PC-9 (cell line): Measurements from ENCODE around the gene SLIT1. TPM values are rescaled to one million over a fixed set of nuclear protein-coding genes. Genes with fewer than 3 reads are reported as not detected.

Experiments used
- BruUV-seq: library from RNA; stranded (reverse); fragments of 400-500 nt; replicated peaks from 2 replicates; lab custom pipeline; 2021; lab: Mats Ljungman, UMichigan
- CTCF ChIA-PET: fragments of 300-600 bp; sonication (Branson Sonifier 250); formaldehyde crosslinking; loops from one replicate; lab custom pipeline; 2022; ENCODE audit warnings: antibody characterized with exemption; lab: Charles Lee
- POLR2A ChIA-PET: fragments of 300-600 bp; sonication (Branson Sonifier 250); formaldehyde crosslinking; loops from one replicate; lab custom pipeline; 2022; ENCODE audit warnings: antibody characterized with exemption; ENCODE audit not compliant: unreplicated experiment; lab: Charles Lee
- DNase-seq, 2 experiments: peaks; one replicate each; pipeline versions ENCODE4 v3.0.0 to v3.0.0-alpha.2; 2015 to 2022; ENCODE audit warnings: mixed read lengths in 1 of 2
- H2AFZ ChIP-seq: fragments of 200-600 bp; sonication (generic); 2 replicates; pipeline ENCODE4 v1.8.1; 2017; ENCODE audit warnings: antibody characterized with exemption
- H3F3A ChIP-seq: fragments of 200-600 bp; sonication (generic); 2 replicates; pipeline ENCODE4 v1.8.1; 2017; ENCODE audit warnings: antibody characterized with exemption, mild to moderate bottlenecking, low read depth; ENCODE audit not compliant: insufficient read depth
- H3K27ac ChIP-seq: fragments of 200-600 bp; sonication (generic); 2 replicates; pipeline ENCODE4 v1.6.1; 2016; ENCODE audit warnings: mixed run types
- H3K27me3 ChIP-seq: fragments of 200-600 bp; sonication (generic); 2 replicates; pipeline ENCODE4 v1.6.1; 2016; ENCODE audit warnings: low read depth, mixed run types; ENCODE audit not compliant: insufficient read depth
- H3K36me3 ChIP-seq: fragments of 200-600 bp; sonication (generic); 2 replicates; pipeline ENCODE4 v1.6.1; 2016; ENCODE audit warnings: low read depth, mixed run types
- H3K4me1 ChIP-seq: fragments of 200-600 bp; sonication (generic); replicated peaks from 2 replicates; pipeline ENCODE4 v1.6.1; 2016; ENCODE audit warnings: mixed run types; ENCODE audit not compliant: insufficient read depth
- H3K4me2 ChIP-seq: fragments of 200-600 bp; sonication (generic); 2 replicates; pipeline ENCODE4 v1.6.1; 2017; ENCODE audit warnings: mixed run types
- H3K4me3 ChIP-seq: fragments of 200-600 bp; sonication (generic); 2 replicates; pipeline ENCODE4 v1.6.1; 2016; ENCODE audit warnings: mixed run types
- H3K79me2 ChIP-seq: fragments of 200-600 bp; sonication (generic); 2 replicates; pipeline ENCODE4 v1.6.1; 2017; ENCODE audit warnings: low read depth, mixed run types
- H3K9me2 ChIP-seq: fragments of 200-600 bp; sonication (generic); 2 replicates; pipeline ENCODE4 v1.8.1; 2017; ENCODE audit warnings: mild to moderate bottlenecking; ENCODE audit not compliant: insufficient read depth
- H3K9me3 ChIP-seq: fragments of 200-600 bp; sonication (generic); 2 replicates; pipeline ENCODE4 v1.8.1; 2016; ENCODE audit warnings: low read depth; ENCODE audit not compliant: insufficient read depth
- H4K20me1 ChIP-seq: fragments of 200-600 bp; sonication (generic); 2 replicates; pipeline ENCODE4 v1.8.1; 2017; ENCODE audit not compliant: insufficient read depth
- CTCF ChIP-seq: fragments of 200-600 bp; sonication (generic); conservative IDR thresholded peaks from 2 replicates; pipeline ENCODE4 v1.6.1; 2017; ENCODE audit warnings: mixed run types, antibody characterized with exemption, mild to moderate bottlenecking, moderate library complexity
- EZH2 ChIP-seq: fragments of 200-600 bp; sonication (generic); IDR thresholded peaks from 2 replicates; pipeline ENCODE4 v1.8.0; 2017; ENCODE audit warnings: antibody characterized with exemption, low read depth
- intact Hi-C: fragments of 100-400 bp; cut with micrococcal nuclease; formaldehyde crosslinking; loops from one replicate; pipeline ENCODE4 v1.10.0; 2022; ENCODE audit not compliant: unreplicated experiment
- total RNA-seq: library from RNA; stranded (reverse); gene quantifications from 2 replicates; pipeline ENCODE4 v1.2.3, GENCODE V29; 2021

SLIT1 gene
- total RNA-seq, 1 experiment from 2014 or later, result not detected

DNA sequence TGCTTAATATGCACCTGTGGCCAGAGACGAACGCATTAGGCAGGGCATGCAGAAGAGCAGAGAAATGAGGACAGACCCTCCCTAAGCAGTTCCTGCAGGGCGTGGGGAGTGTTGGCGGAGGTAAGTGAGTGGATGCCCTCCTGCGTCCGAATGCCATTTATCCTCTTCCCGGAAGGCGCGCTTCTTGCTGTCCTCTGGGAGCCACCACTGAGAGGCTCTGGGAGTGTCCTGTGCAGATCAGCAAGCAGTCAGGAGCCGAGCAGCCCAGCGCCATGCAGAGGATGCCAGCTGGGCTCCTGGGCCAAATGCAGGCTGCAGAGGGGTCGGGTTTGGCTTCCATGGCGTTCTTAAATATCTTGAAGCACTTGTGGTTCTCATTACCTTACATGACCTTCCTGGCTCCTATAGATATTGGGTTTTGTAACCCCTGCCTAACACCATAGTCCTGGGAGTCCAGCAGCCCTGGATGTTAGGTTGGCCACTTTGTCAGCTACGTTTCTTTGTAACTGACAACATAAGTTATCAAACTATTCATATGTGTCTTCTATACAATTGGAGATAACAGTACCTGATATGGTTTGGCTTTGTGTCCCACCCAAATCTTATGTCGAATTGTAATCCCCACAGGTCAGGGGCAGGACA, 30.0 kb upstream of the SLIT1 start:
- Histone ChIP-seq H3F3A (no peaks in the 10 kb centered on the region), H3K36me3 (no peaks in the 10 kb centered on the region), H2AFZ (no peak overlapping the region), H3K4me1 (0 out of 2 replicates have a peak, but pooled peaks cover 11% of the 10 kb centered on the region), H3K4me2 (no peak overlapping the region), H3K9me3 (no peaks in the 10 kb centered on the region), H3K9me2 (no peaks in the 10 kb centered on the region), H3K27ac (no peak overlapping the region), H3K27me3 (no peaks in the 10 kb centered on the region), H3K4me3 (no peak overlapping the region), H4K20me1 (no peaks in the 10 kb centered on the region), H3K79me2 (no peaks in the 10 kb centered on the region)
- ChIA-PET CTCF (no interaction called here), POLR2A (no interaction called here)
- no TSS peak for BruUV-seq
- intact Hi-C loops, result no loop called here
- TF ChIP-seq CTCF (no peak), EZH2 (no peak)
- no peak for DNase-seq

GRCh38 chr10:97213431-97213830, 27.7 kb upstream of the SLIT1 start:
- POLR2A ChIA-PET, result no interaction called here
- CTCF ChIA-PET, result no interaction called here
- intact Hi-C loops, result loop anchor here (5.0 kb wide), 1 partner anchor 816 kb away; no protein-coding TSS in a partner anchor
- no peaks in the 10 kb centered on the region for H3K79me2 ChIP-seq
- no peaks in the 10 kb centered on the region for H3K9me2 ChIP-seq
- TF ChIP-seq CTCF (no peak), EZH2 (no peak)
- H3K27ac ChIP-seq, result no peak overlapping the region
- H3K4me1 ChIP-seq, result 0 out of 2 replicates have a peak, but pooled peaks cover 9% of the 10 kb centered on the region
- H3K27me3 ChIP-seq, result no peaks in the 10 kb centered on the region
- no peaks in the 10 kb centered on the region for H3K36me3 ChIP-seq
- H3K4me2 ChIP-seq, result no peak overlapping the region
- H3K9me3 ChIP-seq, result no peaks in the 10 kb centered on the region
- DNase-seq, result no peak
- H3F3A ChIP-seq, result no peaks in the 10 kb centered on the region
- H4K20me1 ChIP-seq, result no peaks in the 10 kb centered on the region
- no peak overlapping the region for H2AFZ ChIP-seq
- BruUV-seq, result no TSS peak
- H3K4me3 ChIP-seq, result no peak overlapping the region

DNA sequence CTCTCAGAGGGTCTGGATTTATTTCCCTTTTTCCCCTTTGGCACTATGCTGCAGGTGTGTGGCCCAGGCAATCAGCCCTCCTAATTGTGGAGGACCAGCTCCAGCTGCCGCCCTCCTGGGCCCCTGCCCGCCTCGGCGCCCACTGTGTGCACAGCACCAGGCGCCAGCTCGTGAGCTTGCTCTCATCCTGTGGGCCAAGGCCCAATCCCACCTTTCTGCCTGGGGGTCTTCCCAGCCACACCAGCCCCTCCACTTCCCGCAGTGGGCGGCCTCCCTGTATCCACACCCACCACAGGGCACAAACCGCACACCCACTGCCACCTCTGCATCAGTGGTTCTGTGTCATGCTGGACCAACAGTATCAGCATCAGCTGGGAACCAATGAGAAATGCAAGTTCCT, 25.5 kb upstream of the SLIT1 start:
- H3K27me3 ChIP-seq, result no peaks in the 10 kb centered on the region
- no peak for TF ChIP-seq CTCF
- H3K4me2 ChIP-seq, result no peak overlapping the region
- BruUV-seq, result no TSS peak
- no peaks in the 10 kb centered on the region for H3K4me1 ChIP-seq
- no peaks in the 10 kb centered on the region for H3F3A ChIP-seq
- H2AFZ ChIP-seq, result no peak overlapping the region
- CTCF ChIA-PET, result interaction anchor here (1.2 kb wide), 1 partner anchor 129 kb away, joined by 3 read pairs; no protein-coding TSS in a partner anchor
- no peaks in the 10 kb centered on the region for H4K20me1 ChIP-seq
- H3K27ac ChIP-seq, result no peak overlapping the region
- intact Hi-C loops, result loop anchor here (2.0 to 5.0 kb wide), 2 partner anchors 814 to 840 kb away; no protein-coding TSS in a partner anchor
- DNase-seq, result no peak
- POLR2A ChIA-PET, result interaction anchor here (0.6 kb wide), 2 partner anchors 187 to 1798 kb away, joined by 4 to 5 read pairs; no protein-coding TSS in a partner anchor
- no peaks in the 10 kb centered on the region for H3K79me2 ChIP-seq
- H3K36me3 ChIP-seq, result no peaks in the 10 kb centered on the region
- no peaks in the 10 kb centered on the region for H3K9me3 ChIP-seq
- no peaks in the 10 kb centered on the region for H3K9me2 ChIP-seq
- no peak overlapping the region for H3K4me3 ChIP-seq
